Osteoblast (primary cell): ENCODE results near the gene ANO10. TPM values are rescaled to one million over a fixed set of nuclear protein-coding genes. Genes with fewer than 3 reads are reported as not detected.

ENCODE experiments used
- DNase-seq: peaks from one replicate; pipeline ENCODE4 v3.0.0; 2011; ENCODE audit warnings: low spot score, mixed read lengths; ENCODE audit not compliant: insufficient read length; ENCODE audit errors: missing footprints
- H2AFZ ChIP-seq: 2 replicates; pipeline ENCODE4 v1.6.0; 2011; ENCODE audit warnings: mild to moderate bottlenecking, low read length
- H3K27ac ChIP-seq: 2 replicates; pipeline ENCODE4 v1.5.1; 2011; ENCODE audit warnings: mild to moderate bottlenecking, low read depth, low read length, moderate library complexity
- H3K27me3 ChIP-seq: 2 replicates; pipeline ENCODE4 v1.6.0; 2012; ENCODE audit warnings: mild to moderate bottlenecking, control low read depth, inconsistent platforms, low read length, moderate library complexity; ENCODE audit not compliant: insufficient read depth
- H3K36me3 ChIP-seq: 2 replicates; pipeline ENCODE4 v1.5.1; 2011; ENCODE audit warnings: mild to moderate bottlenecking, low read length, control low read depth, moderate library complexity; ENCODE audit not compliant: insufficient read depth
- H3K4me1 ChIP-seq: 2 replicates; pipeline ENCODE4 v1.5.1; 2011; ENCODE audit warnings: mild to moderate bottlenecking, low read length, control low read depth, moderate library complexity; ENCODE audit not compliant: insufficient read depth
- H3K4me2 ChIP-seq: 2 replicates; pipeline ENCODE4 v1.6.0; 2011; ENCODE audit warnings: mild to moderate bottlenecking, low read length; ENCODE audit not compliant: insufficient read depth
- H3K4me3 ChIP-seq: fragments of 200-600 bp; sonication (generic); 3 replicates; pipeline ENCODE4 v1.5.1; 2012; ENCODE audit warnings: mild to moderate bottlenecking, low read length, inconsistent platforms; ENCODE audit not compliant: insufficient read depth
- H3K79me2 ChIP-seq: 2 replicates; pipeline ENCODE4 v1.6.0; 2012; ENCODE audit warnings: mild to moderate bottlenecking, low read length, control low read depth, inconsistent platforms; ENCODE audit not compliant: insufficient read depth
- H3K9me3 ChIP-seq: 2 replicates; pipeline ENCODE4 v1.5.1; 2011; ENCODE audit warnings: low read depth, low read length, control low read depth
- H4K20me1 ChIP-seq: 2 replicates; pipeline ENCODE4 v1.6.0; 2012; ENCODE audit warnings: mild to moderate bottlenecking, low read length, control low read depth; ENCODE audit not compliant: insufficient read depth
- CTCF ChIP-seq: IDR thresholded peaks from 2 replicates; pipeline ENCODE4 v1.5.1; 2011; ENCODE audit warnings: mild to moderate bottlenecking, low read depth, low read length, moderate library complexity; ENCODE audit errors: extremely low read depth
- total RNA-seq: library from RNA; depleted of rRNA; stranded (reverse); fragments of >200 nt; gene quantifications from 2 replicates; pipeline ENCODE4 v1.2.3, GENCODE V29; 2012

Gene ANO10
- total RNA-seq, 1 donor: 55.7 TPM

GRCh38 chr3:43353923-43354670 is 267.7 kb downstream of the ANO10 start:
- Histone ChIP-seq H3K36me3 (peaks cover 6% of the 10 kb centered on the region), H3K4me2 (no peak overlapping the region), H2AFZ (no peak overlapping the region), H3K27me3 (no peaks in the 10 kb centered on the region), H3K79me2 (no peaks in the 10 kb centered on the region), H4K20me1 (no peaks in the 10 kb centered on the region), H3K4me3 (no peak overlapping the region), H3K9me3 (no peaks in the 10 kb centered on the region), H3K27ac (no peak overlapping the region), H3K4me1 (no peaks in the 10 kb centered on the region)
- DNase-seq: no peak
- TF ChIP-seq CTCF: no peak

GRCh38 chr3:43353393-43353792 is 268.4 kb downstream of the ANO10 start:
- no peak for DNase-seq
- Histone ChIP-seq H3K4me1 (no peaks in the 10 kb centered on the region), H3K9me3 (no peaks in the 10 kb centered on the region), H3K4me2 (no peak overlapping the region), H4K20me1 (no peaks in the 10 kb centered on the region), H3K4me3 (no peak overlapping the region), H3K27ac (no peak overlapping the region), H3K36me3 (peaks cover 13% of the 10 kb centered on the region), H3K27me3 (no peaks in the 10 kb centered on the region), H2AFZ (no peak overlapping the region), H3K79me2 (no peaks in the 10 kb centered on the region)
- no peak for TF ChIP-seq CTCF

- DNase-seq: no peak
- H3K79me2 ChIP-seq: no peaks in the 10 kb centered on the region
- no peaks in the 10 kb centered on the region for H4K20me1 ChIP-seq
- no peak overlapping the region for H3K4me3 ChIP-seq
- no peaks in the 10 kb centered on the region for H3K27me3 ChIP-seq
- no peak for TF ChIP-seq CTCF
- H3K36me3 ChIP-seq: peaks cover 29% of the 10 kb centered on the region
- no peak overlapping the region for H3K4me2 ChIP-seq
- H2AFZ ChIP-seq: no peak overlapping the region
- no peaks in the 10 kb centered on the region for H3K9me3 ChIP-seq
- peaks cover 15% of the 10 kb centered on the region for H3K4me1 ChIP-seq
- H3K27ac ChIP-seq: no peak overlapping the region
Observed at GRCh38 chr3:43349716-43350115, 272.1 kb downstream of the ANO10 start.

GRCh38 chr3:43348852-43349574 is 272.8 kb downstream of the ANO10 start:
- Histone ChIP-seq H3K4me3 (no peak overlapping the region), H3K27ac (no peak overlapping the region), H3K27me3 (no peaks in the 10 kb centered on the region), H4K20me1 (no peaks in the 10 kb centered on the region), H3K36me3 (peaks cover 36% of the 10 kb centered on the region), H3K4me1 (peaks cover 15% of the 10 kb centered on the region), H3K79me2 (no peaks in the 10 kb centered on the region), H3K9me3 (no peaks in the 10 kb centered on the region), H2AFZ (no peak overlapping the region), H3K4me2 (no peak overlapping the region)
- TF ChIP-seq CTCF: no peak
- no peak for DNase-seq
